Measurements from ENCODE around the gene ISG20L2. TPM values are rescaled to one million over a fixed set of nuclear protein-coding genes. Genes with fewer than 3 reads are reported as not detected.

The ISG20L2 gene
- total and polyA plus RNA-seq, 2 experiments from 2014 or later = 23.1 to 34.9 TPM

DNA sequence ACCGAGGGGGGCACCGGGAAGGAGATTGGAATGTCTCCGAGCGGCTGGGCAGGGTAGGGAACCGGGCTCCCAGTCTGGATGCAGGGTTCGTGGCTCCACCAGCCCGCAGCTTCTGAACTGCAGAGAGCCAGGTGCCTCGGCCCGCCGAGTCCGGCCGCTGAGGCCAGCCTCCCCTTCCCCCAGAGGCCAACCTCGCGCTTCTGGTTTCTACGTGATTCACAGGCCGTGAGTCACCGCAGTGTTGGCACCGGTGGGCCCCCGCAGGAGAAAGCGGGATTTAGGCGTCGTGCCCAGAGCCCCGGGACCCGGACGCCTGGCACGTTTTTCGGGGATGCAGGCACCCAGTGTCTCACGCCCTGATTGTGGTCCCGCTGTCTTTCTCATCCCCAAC lies 23.6 kb downstream of the ISG20L2 start:
- Mint-ChIP-seq H3K4me1 (peaks cover 52% of the 10 kb centered on the region), H3K4me3 (peak overlapping the region; percentile 83), H3K9me3 (no peaks in the 10 kb centered on the region), H3K36me3 (ENCODE audit: low read depth) (peaks cover 22% of the 10 kb centered on the region), H3K27me3 (ENCODE audit: insufficient read depth, low read depth, poor library complexity) (peaks cover 29% of the 10 kb centered on the region), H3K27ac (no peak overlapping the region)
- peak overlapping the region; percentile 63; the same call in 1 of the 2 replicates for H2AFZ ChIP-seq
- TF ChIP-seq POLR2AphosphoS5 (IDR thresholded peaks at IDR 0.05; ENCODE audit: low read depth) (no peak), EZH2 (IDR thresholded peaks at IDR 0.05; ENCODE audit: low read depth, unreplicated experiment) (peak; percentile 43)
- peaks cover 13% of the 10 kb centered on the region for H3K79me2 ChIP-seq (replicated peaks; ENCODE audit: insufficient read depth)
- H3K4me1 ChIP-seq (ENCODE audit: insufficient read depth) = peaks cover 51% of the 10 kb centered on the region
- peaks cover 29% of the 10 kb centered on the region for H3F3A ChIP-seq (replicated peaks; ENCODE audit: low read depth)
- H3K36me3 ChIP-seq (ENCODE audit: insufficient read depth) = no peaks in the 10 kb centered on the region
- H3K27ac ChIP-seq (ENCODE audit: low read depth) = no peak overlapping the region
- H3K9me2 ChIP-seq (ENCODE audit: insufficient read depth) = no peaks in the 10 kb centered on the region
- DNase-seq (ENCODE audit: low spot score) (peak; percentile 67), ATAC-seq (peak; percentile 1)
- peak overlapping the region; percentile 67 for H3K4me3 ChIP-seq
- peak overlapping the region; percentile 92 for H3K4me2 ChIP-seq
- H3K27me3 ChIP-seq (ENCODE audit: insufficient read depth) = peaks cover 27% of the 10 kb centered on the region
- no peaks in the 10 kb centered on the region; the same call in 1 of the 2 replicates for H4K20me1 ChIP-seq (replicated peaks; ENCODE audit: insufficient read depth)

DNA sequence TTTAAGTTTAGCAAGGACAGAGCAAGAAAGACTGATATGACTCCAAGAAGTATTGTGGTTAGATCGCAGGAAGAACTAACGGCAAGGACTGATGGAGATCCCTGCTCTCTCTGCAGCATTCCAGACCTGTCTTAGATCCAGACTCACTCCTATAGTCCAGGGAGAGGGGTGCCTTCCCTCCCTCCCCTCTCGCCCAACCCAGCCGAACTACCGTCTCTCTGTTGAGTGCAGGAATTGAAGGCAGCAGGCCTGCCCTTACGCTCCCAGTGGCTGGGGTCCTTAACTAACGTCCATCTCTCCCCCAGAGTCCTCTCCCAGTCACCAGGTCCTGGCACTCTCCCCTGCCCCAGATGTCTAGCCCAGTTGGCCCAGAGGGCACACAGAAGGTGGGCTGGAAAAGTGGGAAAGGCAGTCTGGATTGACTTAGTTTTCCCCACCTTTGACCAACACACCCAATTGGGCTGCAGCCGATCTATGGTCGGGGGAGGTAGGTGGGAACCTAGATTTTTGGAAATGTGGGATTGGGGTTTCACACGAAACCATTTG lies 24.3 kb downstream of the ISG20L2 start:
- peaks cover 45% of the 10 kb centered on the region for H3K4me1 Mint-ChIP-seq
- TF ChIP-seq CREB1 (CRISPR knock-in tag; IDR thresholded peaks at IDR 0.05; ENCODE audit: low read depth) = no peak
- TF ChIP-seq, protein P1, sequence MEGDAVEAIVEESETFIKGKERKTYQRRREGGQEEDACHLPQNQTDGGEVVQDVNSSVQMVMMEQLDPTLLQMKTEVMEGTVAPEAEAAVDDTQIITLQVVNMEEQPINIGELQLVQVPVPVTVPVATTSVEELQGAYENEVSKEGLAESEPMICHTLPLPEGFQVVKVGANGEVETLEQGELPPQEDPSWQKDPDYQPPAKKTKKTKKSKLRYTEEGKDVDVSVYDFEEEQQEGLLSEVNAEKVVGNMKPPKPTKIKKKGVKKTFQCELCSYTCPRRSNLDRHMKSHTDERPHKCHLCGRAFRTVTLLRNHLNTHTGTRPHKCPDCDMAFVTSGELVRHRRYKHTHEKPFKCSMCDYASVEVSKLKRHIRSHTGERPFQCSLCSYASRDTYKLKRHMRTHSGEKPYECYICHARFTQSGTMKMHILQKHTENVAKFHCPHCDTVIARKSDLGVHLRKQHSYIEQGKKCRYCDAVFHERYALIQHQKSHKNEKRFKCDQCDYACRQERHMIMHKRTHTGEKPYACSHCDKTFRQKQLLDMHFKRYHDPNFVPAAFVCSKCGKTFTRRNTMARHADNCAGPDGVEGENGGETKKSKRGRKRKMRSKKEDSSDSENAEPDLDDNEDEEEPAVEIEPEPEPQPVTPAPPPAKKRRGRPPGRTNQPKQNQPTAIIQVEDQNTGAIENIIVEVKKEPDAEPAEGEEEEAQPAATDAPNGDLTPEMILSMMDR (conservative IDR thresholded peaks at IDR 0.05; ENCODE audit: low read depth in 2 of 2) = no peak
- TF ChIP-seq, protein P2, sequence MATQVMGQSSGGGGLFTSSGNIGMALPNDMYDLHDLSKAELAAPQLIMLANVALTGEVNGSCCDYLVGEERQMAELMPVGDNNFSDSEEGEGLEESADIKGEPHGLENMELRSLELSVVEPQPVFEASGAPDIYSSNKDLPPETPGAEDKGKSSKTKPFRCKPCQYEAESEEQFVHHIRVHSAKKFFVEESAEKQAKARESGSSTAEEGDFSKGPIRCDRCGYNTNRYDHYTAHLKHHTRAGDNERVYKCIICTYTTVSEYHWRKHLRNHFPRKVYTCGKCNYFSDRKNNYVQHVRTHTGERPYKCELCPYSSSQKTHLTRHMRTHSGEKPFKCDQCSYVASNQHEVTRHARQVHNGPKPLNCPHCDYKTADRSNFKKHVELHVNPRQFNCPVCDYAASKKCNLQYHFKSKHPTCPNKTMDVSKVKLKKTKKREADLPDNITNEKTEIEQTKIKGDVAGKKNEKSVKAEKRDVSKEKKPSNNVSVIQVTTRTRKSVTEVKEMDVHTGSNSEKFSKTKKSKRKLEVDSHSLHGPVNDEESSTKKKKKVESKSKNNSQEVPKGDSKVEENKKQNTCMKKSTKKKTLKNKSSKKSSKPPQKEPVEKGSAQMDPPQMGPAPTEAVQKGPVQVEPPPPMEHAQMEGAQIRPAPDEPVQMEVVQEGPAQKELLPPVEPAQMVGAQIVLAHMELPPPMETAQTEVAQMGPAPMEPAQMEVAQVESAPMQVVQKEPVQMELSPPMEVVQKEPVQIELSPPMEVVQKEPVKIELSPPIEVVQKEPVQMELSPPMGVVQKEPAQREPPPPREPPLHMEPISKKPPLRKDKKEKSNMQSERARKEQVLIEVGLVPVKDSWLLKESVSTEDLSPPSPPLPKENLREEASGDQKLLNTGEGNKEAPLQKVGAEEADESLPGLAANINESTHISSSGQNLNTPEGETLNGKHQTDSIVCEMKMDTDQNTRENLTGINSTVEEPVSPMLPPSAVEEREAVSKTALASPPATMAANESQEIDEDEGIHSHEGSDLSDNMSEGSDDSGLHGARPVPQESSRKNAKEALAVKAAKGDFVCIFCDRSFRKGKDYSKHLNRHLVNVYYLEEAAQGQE (IDR thresholded peaks at IDR 0.05; ENCODE audit: unreplicated experiment) = no peak
- no peak for TF ChIP-seq POLR2AphosphoS5 (IDR thresholded peaks at IDR 0.05; ENCODE audit: low read depth)
- TF ChIP-seq EZH2 (IDR thresholded peaks at IDR 0.05; ENCODE audit: low read depth, unreplicated experiment) = no peak
- no peak for TF ChIP-seq NANOG (IDR thresholded peaks at IDR 0.05; ENCODE audit: borderline replicate concordance)
- no peak for TF ChIP-seq ZNF114 (CRISPR knock-in tag; IDR thresholded peaks at IDR 0.05)
- TF ChIP-seq, protein P3, sequence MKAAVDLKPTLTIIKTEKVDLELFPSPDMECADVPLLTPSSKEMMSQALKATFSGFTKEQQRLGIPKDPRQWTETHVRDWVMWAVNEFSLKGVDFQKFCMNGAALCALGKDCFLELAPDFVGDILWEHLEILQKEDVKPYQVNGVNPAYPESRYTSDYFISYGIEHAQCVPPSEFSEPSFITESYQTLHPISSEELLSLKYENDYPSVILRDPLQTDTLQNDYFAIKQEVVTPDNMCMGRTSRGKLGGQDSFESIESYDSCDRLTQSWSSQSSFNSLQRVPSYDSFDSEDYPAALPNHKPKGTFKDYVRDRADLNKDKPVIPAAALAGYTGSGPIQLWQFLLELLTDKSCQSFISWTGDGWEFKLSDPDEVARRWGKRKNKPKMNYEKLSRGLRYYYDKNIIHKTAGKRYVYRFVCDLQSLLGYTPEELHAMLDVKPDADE (IDR thresholded peaks at IDR 0.05) = no peak
- TF ChIP-seq EZH2phosphoT487 (IDR thresholded peaks at IDR 0.05; ENCODE audit: unreplicated experiment) = no peak
- no peak for TF ChIP-seq STAT1 (IDR thresholded peaks at IDR 0.05; ENCODE audit: unreplicated experiment)

More for the DNA sequence above, 24.3 kb downstream of the ISG20L2 start:
- Mint-ChIP-seq H3K27me3 (ENCODE audit: insufficient read depth, low read depth, poor library complexity) (peaks cover 31% of the 10 kb centered on the region), H3K27ac (no peak overlapping the region), H3K36me3 (ENCODE audit: low read depth) (peaks cover 29% of the 10 kb centered on the region), H3K9me3 (no peaks in the 10 kb centered on the region; the same call in 2 of the 3 replicates), H3K4me3 (peak overlapping the region; percentile 83)
- H3K9me2 ChIP-seq (ENCODE audit: insufficient read depth) = no peaks in the 10 kb centered on the region
- peaks cover 27% of the 10 kb centered on the region for H3K27me3 ChIP-seq (ENCODE audit: insufficient read depth)
- no peaks in the 10 kb centered on the region; the same call in 1 of the 2 replicates for H4K20me1 ChIP-seq (replicated peaks; ENCODE audit: insufficient read depth)
- ATAC-seq = no peak; the same call in 2 of the 3 replicates
- H2AFZ ChIP-seq = no peak overlapping the region
- peaks cover 25% of the 10 kb centered on the region for H3F3A ChIP-seq (replicated peaks; ENCODE audit: low read depth)
- peaks cover 44% of the 10 kb centered on the region for H3K4me1 ChIP-seq (ENCODE audit: insufficient read depth)
- H3K27ac ChIP-seq (ENCODE audit: low read depth) = no peak overlapping the region
- no peak for DNase-seq (ENCODE audit: low spot score)
- H3K79me2 ChIP-seq (replicated peaks; ENCODE audit: insufficient read depth) = peaks cover 13% of the 10 kb centered on the region
- H3K4me2 ChIP-seq = peak overlapping the region; percentile 92
- H3K36me3 ChIP-seq (ENCODE audit: insufficient read depth) = no peaks in the 10 kb centered on the region
- peak overlapping the region; percentile 67 for H3K4me3 ChIP-seq

All from GM23338 (cell line).